Germinal center (tissue), 1 donor: ENCODE data around the gene DBNL.

Experiments
- DNase-seq: peaks from one replicate; pipeline ENCODE4 v3.0.0; 2012; ENCODE audit warnings: mixed read lengths, low spot score

Gene DBNL

DNA sequence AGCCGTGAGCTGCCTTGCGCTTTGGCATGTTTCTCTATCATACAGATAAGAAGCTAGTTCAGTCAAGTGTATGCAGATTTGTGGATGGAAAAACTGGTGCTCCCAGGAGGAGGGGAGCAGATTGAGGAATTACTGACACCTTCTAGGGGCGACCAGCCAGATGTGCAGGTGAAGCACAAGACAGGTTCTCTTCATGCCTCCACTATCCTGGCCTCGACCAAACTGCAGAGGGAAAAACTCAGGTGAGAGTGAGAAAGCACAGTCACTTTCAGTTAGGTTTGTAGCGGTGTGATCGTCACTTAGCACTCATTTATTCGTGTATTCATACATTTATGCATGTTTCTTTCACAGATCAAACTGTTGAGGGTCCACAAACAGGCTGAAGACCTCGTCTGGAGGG is 600 bp upstream of the DBNL start:
- no peak for DNase-seq

DNA sequence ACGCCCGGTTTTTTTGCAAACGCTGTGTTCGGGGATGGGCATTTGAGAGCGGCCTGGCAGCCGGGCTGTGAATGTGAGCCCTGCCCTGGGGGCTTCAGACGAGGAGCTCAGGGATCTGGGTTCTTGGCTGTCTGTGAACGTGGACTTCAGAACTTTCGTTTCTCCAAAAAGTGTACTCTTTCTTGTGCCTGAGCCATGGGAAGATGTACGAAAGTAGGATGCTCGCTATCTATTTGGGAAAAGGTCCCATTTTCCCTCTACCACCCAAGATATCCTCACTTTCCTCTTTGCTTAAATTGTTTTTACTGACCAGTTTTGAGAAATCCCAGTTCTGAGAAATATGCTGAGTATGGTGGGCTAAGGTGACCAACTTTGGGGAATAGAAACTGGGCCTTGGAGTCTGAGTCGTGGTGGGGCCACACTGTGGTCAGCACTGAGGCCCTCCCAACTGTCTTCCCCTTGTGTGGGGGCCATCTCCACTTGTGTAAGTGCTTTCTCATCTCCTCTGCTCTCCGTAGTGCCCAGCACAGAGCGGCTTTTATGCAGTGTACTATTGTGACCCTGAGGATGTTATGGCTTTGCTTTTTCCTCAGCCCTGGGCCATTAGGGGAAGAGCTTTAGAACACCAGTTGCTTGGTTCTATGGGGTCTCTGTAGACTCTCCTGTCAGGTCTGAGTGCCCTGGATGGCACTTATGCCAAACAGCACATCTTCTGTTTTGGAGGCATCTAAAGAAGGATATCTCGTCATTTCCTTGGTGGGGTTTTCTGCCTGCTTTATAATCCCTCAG is 918 bp downstream of the DBNL start:
- DNase-seq = no peak

DNA sequence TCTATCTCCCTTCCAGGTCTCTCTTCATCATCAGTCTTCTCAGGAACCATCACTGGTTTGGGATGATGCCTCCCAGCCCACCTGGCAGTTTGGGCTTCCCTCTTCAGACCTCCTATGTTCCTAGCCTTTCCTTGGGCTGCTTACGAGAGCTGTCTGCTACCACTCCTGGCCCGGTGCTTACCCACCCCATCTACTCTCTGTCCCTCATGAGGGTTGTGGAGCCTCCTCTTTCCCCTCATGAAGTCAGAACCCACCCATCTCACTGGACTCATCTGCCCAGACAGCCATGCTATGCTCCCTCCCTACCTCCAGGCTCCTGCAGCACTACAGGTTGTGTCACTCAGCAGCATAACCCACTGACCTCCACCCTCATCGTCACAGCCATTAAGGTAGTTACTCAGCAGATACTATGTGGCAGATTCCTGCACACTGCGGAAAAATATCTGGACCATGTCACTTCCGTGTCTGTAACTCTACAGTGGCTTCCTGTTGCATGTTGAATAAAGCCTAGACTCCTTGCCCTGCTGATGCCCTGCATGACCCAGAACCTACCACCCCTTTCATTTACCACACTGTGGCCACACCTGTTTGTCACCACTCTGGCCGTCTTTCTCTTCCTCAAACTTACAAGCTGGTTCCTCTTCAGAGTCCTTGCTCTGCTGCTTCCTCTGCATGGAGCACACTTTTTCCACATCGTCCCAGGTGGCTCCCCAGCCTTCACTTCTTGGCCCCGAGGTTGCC is 2.0 kb downstream of the DBNL start:
- peak; percentile 82 for DNase-seq

DNA sequence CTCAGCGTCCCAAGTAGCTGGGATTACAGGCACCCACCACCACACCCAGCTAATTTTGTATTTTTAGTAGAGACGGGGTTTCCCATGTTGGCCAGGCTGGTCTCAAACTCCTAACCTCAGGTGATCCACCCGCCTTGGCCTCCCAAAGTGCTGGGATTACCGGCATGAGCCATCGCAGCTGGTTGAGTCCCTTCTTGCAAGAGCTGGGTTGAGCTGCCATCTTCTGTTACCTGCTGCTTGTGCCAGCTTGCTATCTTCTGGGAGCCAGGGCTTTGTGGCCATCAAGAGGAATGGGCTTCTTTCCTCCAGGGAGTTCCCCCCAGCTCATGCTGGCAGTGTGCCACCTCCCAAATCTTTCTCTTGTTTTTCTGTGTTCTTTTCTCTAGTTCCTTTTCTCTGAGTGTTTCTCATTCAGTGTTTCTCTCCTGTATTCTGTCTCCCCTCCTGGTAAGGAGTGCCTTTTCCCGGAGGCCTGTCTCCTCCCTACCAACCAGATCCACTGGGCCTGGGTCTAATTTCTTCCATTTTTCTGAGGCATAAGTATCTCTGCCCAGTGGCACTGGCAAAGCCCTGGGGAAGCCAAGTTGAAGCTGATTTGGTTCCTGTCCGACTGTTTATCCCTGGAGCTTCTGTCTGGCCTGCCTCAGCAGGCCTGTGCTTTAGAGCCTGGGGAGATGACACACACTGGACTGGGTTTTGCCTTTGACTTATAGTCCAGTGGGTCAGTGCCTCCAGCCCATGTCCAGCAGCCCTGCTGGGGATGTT is 3.7 kb downstream of the DBNL start:
- no peak for DNase-seq

DNA sequence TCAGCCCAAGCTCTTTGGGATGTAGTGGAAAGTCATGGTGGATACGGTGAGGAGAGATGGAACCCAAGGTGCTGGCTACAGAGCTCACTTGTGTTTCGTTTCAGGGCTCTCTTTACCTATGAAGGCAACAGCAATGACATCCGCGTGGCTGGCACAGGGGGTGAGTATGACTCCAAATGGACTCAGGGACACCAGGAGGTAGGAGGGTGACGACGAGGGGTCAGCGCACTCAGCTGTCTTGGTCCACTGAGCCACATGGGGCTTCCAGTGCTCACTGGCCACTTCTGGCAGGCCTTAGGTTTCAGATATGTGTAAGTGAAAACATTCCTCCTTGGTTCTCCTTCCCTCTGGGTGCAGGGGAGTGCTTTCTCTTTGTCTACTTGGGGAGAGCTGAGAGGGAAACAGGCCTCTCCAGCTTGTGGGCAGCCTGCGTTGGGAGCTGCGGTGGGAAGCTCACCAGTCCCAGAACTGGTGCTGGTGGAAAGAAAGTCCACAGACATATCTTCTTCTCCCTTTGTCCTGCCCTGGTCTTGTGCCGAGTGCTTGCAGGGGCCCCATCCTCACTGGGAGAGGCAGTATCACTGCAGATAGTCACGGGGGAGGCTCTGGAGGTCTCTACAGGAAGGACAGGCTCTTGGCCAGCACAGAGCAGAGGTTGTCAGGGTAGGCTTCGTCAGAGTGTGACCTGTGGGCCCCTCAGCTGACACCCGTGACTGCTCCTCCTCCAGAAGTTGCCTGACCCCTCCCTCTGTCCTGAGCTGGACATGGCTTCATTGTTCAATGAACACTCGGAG is 5.8 kb downstream of the DBNL start:
- DNase-seq = no peak

DNA sequence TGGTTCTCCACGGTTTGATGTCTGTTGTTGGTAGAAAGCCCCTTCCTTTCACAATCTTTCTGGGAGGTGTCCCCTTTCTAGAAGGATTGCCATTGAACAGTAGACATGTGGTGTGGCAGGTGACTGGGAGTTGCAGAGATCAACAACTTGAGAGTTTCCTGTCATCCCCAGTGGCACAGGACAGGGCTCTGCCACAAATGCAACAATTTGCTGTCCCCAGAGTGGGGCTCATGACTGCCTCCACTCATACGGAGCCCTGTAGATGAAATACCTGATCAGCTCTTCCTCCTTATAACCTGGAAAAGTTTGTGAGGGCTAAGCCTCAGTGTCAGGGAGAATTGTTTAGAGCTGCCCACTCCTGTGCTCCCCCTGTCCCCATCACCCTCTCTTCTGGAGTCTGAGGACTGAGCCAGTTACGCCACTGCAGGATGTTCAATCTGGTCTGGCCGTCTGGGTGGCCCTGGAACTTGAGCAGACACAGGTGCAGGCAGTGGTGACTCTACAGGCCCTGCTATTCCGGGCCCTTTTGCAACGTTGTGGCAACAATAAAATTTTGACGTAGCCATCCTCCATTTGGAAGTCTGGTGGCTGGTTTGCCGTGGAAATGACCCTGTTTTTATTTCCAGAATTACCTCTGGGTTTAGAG is 6.5 kb downstream of the DBNL start:
- DNase-seq = no peak

DNA sequence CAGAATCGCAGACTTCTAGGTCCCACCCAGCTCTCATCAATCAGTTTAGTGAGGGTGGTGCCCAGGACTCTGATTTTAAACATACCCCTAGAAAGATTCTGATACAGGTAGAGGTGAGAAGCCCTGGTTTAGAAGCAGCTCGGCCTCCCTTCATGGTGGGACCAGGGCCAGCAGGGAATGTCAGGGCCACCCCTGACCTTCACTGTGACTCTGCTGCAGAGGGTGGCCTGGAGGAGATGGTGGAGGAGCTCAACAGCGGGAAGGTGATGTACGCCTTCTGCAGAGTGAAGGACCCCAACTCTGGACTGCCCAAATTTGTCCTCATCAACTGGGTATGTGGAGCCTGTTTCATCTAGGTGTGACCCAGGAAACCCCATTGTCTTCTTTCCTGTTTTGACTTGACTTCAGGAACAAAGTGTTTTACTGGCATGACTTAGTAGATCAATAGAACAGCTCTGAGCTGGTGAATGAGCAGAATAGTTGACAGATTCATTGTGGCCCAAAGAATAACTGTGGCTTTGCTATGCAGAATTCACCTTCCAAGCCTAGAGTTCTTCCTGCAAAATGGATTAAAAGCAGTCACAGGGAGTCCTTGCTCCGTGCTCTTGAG is 7.2 kb downstream of the DBNL start:
- DNase-seq = no peak

DNA sequence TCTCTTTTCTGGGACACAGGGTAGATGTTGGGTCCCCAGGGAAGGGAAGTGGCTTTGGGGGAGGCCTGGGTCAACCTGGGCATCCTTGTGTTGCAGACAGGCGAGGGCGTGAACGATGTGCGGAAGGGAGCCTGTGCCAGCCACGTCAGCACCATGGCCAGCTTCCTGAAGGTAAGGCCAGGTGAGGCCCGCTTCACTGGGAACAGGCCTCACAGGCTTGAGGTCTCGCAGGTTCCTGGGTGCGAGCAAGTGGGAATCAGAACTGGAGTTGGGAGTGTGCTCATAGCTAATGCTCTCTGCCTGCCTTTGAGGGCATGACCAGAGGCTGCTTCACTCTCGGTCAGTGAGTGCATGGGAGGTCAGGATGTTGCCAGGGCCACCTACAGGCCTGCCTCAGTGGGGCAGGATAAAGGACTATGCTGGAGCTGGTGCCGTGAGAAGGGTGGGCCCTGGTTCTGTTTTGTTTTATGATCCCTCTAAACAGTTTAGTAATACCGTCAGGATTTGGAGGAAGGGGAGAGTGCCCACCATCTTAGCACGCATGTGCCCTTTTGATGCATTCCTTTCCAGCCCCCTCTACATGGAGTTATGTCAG is 8.4 kb downstream of the DBNL start:
- DNase-seq = no peak

DNA sequence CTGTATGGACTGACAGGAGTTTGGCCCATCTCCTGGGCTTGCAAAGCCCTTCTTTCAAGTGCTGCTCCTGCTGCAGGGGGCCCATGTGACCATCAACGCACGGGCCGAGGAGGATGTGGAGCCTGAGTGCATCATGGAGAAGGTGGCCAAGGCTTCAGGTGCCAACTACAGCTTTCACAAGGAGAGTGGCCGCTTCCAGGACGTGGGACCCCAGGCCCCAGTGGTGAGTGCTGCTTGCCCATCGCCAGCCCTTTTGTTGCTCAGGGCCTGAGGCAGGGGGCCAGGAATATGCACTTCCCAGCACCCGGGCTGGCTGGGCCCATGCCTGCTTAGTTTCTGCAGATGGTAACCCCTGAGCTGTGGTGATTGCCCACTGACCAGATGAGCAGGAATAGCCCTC is 12.2 kb downstream of the DBNL start:
- DNase-seq = no peak

DNA sequence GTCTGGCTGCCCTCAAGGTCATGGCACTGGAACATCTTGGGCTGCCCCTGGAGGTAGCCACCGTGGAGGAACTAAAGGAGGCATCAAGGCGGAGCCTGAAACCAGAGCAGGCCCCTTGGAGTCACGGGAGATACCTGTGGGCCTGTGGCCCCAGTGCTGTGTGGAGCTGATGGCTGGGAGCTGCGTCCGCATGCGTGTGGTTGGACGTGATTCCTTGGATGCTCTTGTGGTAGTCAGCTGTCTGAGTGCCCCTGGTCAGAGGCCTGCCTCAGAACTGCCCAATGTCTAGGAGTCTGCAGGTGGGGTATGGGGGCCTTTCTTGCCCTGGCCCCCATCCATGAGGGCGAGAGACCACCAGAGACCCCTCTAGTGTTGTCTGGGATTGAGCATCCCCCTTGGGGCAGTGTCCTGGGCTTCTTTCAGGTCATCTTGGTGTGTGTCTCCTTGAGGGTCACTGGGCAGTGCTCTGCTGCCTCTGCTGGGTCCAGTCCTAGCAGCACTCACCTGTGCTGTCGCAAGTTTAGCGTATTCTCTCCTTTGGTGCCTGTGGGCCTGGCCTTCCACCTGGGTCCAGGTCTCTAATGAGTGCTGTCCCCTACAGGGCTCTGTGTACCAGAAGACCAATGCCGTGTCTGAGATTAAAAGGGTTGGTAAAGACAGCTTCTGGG is 12.8 kb downstream of the DBNL start:
- DNase-seq = no peak

DNA sequence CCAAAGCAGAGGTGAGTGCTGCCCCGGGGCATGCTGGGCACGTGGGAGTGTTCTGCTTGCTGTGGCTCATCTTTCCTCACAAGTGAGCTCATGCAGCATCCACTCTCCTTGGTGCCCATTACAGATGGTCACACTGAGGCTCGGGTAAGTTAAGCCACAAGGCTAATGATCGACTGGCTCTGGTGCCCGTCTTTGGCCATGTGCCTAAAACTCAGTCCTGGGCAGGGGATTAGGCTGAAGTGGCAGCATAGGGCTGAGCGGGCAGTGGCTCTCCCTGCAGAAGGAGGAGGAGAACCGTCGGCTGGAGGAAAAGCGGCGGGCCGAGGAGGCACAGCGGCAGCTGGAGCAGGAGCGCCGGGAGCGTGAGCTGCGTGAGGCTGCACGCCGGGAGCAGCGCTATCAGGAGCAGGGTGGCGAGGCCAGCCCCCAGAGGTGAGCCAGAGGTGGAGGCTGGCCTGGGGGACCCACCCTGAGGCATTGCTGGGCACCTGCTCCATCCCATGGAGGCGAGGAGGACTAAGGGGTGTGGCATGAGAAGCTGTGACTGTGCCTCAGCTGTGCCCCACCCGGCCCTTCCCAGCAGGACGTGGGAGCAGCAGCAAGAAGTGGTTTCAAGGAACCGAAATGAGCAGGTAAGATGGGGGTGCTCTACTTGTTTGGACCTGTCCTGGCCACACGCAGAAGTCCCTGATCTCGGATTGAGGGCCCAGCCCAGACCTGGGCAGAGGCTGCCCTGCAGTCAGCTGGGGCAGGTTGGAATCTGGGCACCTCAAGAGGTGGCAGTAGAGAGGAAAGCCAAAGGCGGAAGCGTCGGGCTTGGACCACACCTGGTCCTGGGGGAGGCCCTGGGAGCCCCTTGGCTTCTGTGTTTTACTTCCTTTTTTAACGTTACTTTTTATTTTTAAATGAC is 13.6 kb downstream of the DBNL start:
- DNase-seq = peak; percentile 82

DNA sequence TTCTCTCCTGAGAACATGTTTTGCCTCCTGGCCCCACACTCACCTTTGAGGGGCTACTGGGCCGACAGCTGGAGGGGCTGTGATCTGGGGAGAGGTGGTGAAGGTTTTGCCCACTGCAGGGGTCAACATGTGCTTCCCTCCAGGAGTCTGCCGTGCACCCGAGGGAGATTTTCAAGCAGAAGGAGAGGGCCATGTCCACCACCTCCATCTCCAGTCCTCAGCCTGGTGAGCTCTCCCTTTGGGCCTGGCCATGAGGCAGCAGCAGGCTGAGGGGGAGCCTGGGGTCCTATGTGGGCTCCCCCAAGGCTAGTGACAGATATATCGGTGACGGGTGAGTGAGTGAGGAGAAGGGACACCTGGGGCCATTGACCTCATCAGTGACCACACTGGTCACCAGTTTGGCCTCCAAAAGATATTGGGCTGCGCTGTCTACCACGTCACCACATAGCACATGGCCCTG is 14.3 kb downstream of the DBNL start:
- DNase-seq = no peak

DNA sequence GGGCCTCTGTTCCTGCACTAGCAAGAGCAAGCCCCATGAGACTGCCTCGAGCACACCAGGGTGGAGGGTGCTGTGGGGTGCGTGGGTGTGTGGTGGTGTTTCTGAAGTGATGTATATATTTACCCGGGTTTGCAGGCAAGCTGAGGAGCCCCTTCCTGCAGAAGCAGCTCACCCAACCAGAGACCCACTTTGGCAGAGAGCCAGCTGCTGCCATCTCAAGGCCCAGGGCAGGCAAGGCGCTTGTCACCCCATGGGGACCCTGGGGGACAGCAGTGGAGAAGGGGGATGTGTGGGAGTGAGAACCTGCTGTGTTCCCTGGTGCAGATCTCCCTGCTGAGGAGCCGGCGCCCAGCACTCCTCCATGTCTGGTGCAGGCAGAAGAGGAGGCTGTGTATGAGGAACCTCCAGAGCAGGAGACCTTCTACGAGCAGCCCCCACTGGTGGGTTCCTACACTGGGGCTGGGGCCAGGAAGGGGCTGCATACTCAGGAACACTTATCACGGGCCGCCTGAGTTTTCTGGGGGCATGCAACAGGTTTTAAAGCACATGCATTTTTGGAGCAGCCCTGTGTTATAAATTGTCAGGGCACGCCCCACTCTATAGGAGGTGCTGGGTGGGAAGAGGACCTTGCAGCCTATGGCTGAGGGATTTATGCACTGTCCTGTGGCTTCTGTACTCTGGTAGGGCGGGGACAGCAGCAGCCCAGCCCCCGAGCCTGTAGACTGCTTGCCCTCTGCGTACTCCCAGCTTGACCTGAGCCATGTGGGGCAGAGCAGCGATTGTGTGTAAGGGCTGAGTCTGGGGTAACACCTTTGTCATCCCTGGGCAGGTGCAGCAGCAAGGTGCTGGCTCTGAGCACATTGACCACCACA is 15.0 kb downstream of the DBNL start:
- DNase-seq = peak; percentile 86

DNA sequence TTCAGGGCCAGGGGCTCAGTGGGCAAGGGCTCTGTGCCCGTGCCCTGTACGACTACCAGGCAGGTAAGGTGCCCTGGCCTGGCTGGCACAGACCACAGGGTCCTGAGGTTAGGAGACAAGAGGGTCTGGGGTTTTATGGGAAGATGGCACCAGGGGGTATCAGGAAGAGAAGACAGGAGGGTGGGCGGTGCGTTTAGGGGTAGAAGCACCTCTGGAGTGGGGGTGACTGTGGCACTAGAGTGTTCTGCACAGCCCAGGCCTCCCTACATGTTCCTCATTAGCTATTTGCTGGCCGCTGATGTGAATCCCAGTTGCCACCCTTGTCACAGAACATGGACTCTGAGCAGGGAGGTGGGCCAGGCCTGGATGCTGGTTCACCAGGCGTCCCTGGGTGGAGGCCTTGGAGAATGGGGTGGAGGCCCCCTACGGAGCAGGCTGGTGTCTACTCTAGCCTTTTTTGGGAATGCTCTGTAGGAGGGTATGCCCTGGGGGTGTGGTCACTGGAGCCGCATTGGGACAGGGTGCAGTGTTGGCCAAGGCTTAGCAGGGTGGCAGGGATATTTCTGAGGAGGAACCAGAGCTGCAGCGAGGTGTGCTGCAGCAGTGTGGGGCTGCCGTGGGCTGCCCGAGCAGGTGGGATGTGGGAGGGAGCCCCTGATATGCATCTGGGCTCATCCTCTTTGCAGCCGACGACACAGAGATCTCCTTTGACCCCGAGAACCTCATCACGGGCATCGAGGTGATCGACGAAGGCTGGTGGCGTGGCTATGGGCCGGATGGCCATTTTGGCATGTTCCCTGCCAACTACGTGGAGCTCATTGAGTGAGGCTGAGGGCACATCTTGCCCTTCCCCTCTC is 15.8 kb downstream of the DBNL start:
- DNase-seq = no peak

DNA sequence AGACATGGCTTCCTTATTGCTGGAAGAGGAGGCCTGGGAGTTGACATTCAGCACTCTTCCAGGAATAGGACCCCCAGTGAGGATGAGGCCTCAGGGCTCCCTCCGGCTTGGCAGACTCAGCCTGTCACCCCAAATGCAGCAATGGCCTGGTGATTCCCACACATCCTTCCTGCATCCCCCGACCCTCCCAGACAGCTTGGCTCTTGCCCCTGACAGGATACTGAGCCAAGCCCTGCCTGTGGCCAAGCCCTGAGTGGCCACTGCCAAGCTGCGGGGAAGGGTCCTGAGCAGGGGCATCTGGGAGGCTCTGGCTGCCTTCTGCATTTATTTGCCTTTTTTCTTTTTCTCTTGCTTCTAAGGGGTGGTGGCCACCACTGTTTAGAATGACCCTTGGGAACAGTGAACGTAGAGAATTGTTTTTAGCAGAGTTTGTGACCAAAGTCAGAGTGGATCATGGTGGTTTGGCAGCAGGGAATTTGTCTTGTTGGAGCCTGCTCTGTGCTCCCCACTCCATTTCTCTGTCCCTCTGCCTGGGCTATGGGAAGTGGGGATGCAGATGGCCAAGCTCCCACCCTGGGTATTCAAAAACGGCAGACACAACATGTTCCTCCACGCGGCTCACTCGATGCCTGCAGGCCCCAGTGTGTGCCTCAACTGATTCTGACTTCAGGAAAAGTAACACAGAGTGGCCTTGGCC is 16.6 kb downstream of the DBNL start:
- DNase-seq = no peak

DNA sequence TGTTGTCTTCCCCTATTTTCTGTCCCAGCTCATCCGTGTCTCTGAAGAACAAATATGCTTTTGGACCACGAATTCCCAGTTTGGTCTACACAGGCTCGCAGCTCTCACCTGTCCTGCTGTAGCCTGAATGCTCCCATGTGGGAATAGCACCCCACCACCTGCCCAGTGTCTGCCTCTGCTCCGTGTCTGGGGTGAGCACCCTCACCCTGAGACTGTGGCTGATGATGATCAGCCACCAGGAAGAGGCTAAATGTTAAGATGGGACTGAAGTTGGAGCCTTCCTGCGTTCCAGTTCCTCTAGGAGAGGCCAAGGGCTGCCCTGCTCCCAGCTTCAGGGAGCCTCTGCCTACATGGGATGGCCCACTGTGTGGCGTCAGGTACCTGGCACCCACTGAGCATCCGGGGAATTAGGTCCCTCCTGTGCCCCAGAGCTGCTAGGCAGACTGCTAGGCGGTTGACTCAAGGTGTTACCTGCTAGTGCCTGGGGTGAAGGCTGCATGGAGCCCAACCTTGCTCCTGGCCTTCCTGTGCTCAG is 17.2 kb downstream of the DBNL start:
- no peak for DNase-seq
